ENCODE data around the gene KAT14.
"Not testable (repeated sequence)": the region's sequence is repeated elsewhere in the genome, so short reads cannot be mapped to it uniquely, and the experiment has no call there.

The KAT14 gene

GRCh38 chr20:18156045-18156444 lies 18.4 kb downstream of the KAT14 start:
- no peak for DNase-seq

DNA sequence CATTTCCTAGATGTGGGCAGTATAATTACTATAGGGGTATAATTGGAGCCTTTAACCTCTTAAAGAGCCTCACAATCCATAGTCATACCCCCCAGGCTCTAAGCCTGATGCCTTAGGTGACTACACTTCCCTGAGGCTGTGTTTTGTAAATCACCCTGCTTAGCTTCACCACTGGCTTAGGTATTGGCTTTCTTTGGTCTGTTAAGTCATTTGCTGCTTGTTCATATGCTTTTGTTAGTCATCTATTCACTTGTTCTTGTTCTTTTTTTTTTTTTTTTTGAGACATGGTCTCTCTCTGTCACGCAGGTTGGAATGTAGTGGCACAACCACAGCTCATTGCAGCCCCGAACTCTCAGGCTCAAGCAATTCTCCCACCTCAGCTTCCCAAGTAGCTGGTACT lies 26.7 kb downstream of the KAT14 start:
- DNase-seq, result no peak

DNA sequence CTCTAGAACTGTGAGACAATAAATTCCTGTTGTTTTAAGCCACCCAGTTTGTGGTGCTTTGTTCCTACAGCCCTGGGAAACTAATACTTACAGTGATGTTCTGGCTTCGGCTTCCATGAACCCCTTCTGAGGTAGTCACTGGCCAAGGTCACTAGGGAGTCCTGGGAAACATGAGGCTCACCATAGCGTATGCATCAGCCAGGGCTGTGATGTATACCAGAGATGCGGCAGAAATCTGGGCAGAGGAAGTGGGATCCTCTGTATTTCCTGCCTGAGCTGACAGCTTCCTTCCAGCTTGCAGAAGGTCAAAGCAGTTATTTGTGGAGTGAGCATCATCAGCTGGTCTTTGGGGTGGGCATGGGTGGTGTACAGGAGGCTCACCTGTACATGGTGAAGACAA lies 27.9 kb downstream of the KAT14 start:
- no peak for DNase-seq

- no peak for DNase-seq
These were observed 28.7 kb downstream of the KAT14 start for GRCh38 chr20:18166241-18166881.

DNA sequence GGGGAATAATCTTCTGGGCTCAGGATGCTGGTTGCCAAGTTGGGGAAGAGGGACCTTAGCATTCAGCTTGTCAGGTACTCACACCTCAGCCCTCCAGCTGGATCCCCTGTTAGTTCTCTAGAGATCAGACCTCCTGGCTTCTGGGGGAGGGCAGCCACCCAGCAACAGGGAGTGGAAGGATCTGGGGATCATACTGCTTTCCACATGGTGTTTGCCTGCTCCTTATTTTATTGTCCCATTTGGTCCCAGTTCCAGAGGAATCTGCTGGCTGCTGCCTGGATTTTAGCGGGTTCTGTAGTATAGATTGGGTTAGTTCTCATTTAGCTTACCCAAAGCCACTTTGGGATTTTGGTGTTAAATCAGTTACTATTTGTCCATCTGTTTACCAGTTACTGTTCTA lies 29.3 kb downstream of the KAT14 start:
- DNase-seq, result no peak

DNA sequence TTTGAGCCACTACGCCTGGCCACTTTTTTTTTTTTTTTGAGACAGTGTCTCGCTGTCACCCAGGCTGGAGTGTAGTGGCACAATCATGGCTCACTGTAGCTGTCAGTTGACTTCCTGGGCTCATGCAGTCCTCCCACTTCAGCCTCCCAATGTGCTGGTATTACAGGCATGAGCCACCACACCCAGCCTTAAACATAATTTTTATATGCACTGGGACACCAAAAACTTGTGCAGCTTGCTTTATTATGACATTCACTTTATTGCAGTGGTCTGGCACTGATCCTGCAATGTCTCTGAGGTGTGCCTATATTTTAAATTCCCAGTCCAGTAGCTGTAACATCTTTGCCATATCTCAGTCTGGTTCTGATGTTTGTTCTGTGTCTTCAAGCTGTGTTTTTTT lies 34.7 kb downstream of the KAT14 start:
- no peak for DNase-seq

DNA sequence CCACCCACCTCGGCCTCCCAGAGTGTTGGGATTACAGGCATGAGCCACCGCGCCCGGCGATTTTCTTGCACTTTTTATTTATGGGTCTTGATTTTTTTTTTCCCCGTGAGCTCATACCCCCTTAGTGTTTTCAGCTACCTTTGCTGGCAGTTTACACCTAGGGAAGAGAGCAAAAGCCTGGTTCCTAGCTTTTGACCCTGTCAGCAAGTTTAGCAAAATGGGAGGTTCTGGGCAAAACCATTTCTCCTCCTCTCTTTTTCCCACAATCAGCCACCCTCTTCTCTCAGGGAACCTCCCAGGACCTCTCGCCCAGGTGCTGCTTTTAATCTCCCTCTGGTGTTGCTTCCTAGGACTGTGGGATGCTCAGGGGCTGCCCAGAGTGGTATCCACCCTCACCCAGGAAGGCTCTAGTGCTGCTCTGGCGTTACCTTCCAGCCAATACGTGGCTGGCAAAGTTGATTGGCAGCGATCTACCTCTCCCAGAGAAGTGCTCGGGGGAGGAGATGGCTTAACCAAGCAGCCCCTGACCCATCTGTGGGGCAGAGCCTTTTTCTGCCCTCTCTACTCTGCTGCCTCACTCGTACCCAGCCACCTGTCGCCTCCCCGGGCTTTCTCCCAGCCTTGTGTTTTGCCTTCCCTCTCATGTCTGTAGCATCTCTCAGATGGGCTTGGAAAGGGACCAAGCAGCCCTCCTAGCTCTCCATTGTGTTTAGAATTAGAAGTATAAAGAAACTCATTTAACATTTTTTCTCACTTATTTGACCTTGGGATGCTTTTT lies 37.4 kb downstream of the KAT14 start:
- DNase-seq, result no peak

GRCh38 chr20:18176318-18176785 lies 38.7 kb downstream of the KAT14 start:
- DNase-seq, result no peak

DNA sequence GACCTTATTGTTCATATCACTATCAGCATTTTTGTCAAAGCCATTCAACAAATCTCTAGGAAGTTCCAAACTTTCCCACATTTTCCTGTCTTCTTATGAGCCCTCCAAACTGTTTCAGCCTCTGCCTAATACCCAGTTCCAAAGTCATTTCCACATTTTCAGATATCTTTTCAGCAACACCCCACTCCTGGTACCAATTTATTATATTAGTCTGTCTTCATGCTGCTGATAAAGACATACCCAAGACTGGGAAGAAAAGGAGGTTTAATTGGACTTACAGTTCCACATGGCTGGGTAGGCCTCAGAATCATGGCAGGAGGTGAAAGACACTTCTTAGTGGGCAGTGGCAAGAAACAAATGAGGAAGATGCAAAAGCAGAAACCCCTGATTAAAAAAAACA lies 42.7 kb downstream of the KAT14 start:
- DNase-seq, result not testable (repeated sequence)

- DNase-seq, result no peak
These were observed 43.2 kb downstream of the KAT14 start for GRCh38 chr20:18180815-18181214.

GRCh38 chr20:18187020-18187419 lies 49.4 kb downstream of the KAT14 start:
- DNase-seq, result no peak

GRCh38 chr20:18188434-18188833 lies 50.8 kb downstream of the KAT14 start:
- DNase-seq, result no peak

DNA sequence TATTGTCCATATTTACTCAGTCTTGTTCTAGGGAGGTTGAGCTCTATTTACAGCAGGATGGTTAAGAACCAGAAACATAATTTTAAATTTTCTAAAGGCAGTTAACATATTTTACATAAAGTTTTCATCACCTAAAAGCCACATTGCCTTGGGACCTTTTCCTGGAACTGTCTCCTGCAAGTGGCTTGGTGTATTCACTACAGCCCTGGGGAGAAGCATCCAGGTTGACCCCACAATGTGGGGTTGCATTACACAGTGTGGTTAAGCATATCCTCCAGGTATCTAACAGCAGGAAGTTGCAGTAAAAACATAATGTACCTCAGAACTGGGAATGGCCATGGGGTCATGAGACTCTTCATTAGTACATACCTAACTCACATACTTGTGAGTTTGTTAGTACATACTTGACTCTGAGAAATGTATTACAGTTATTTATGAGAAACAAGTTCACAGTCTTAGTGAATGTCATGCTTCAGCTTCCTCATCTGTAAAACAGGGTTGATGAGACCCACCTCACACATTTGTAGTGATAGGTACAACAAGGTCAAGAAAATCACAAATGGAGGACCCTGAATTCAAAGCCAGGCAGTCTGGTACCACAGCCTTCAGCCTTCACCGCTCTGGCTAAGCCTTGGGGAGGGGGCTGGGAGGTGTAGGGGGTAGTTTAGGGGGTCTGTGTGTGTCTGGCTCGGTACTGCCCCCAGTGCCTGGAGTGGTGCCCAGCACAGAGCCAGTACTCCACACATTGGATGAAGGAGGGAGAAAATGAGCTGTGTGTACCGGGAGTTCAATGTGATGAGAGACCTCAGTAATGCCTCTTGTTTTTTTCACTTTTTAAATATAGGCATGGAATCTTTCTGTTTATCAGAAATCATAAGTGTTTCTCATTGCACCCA lies 52.9 kb downstream of the KAT14 start:
- no peak for DNase-seq

GRCh38 chr20:18191306-18191705 lies 53.6 kb downstream of the KAT14 start:
- no peak for DNase-seq

DNA sequence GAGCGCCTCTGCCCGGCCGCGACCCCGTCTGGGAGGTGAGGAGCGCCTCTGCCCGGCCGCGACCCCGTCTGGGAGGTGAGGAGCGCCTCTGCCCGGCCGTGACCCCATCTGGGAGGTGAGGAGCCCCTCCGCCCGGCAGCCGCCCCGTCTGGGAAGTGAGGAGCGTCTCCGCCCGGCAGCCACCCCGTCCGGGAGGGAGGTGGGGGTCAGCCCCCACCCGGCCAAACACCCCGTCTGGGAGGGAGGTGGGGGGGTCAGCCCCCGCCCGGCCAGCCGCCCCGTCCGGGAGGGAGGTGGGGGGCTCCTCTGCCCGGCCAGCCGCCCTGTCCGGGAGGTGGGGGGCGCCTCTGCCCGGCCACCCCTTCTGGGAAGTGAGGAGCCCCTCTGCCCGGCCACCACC lies 56.8 kb downstream of the KAT14 start:
- DNase-seq, result not testable (repeated sequence)

- DNase-seq, result no peak
These were observed 58.3 kb downstream of the KAT14 start for GRCh38 chr20:18195931-18196330.

- no peak for DNase-seq
These were observed 59.9 kb downstream of the KAT14 start for GRCh38 chr20:18197382-18198070.

DNA sequence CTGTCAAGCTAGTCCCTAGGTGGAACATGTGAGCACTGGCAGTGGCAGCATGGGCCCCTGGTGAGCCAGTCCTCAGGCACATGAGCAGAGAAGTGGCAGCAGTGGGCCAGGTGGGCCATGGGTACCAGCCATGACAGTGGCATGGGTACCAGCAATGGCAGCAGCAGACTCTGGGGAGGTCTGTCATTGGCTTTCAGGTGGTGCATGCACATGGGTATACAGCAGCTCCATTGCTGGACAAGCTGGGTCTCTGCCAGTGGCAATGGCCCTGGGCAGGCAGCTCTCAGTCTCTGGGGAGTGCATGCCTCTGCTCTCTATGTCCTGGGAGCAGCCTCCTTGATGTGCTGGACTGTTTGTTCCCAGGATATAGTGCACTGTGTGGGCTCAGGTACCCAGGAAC lies 65.3 kb downstream of the KAT14 start:
- DNase-seq, result no peak

GRCh38 chr20:18203700-18204099 lies 66.0 kb downstream of the KAT14 start:
- not testable (repeated sequence) for DNase-seq

DNA sequence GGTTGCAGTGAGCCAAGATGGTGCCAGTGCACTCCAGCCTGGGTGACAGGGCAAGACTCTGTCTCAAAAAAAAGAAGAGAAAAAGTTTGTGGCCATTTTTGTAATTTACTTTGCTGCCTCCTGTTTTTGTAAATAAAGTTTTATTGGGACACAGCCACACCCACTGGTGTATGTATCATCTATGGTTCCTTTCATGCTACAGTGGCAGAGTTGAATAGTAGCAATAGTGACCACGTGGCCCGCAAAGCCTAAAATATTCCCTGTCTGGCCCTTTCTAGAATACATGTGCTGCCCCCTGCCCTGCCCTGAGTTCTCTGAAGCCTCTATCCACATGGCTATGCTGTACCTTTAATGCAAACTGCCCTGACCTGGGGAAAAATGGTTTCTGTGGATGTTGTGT lies 75.3 kb downstream of the KAT14 start:
- DNase-seq, result no peak

DNA sequence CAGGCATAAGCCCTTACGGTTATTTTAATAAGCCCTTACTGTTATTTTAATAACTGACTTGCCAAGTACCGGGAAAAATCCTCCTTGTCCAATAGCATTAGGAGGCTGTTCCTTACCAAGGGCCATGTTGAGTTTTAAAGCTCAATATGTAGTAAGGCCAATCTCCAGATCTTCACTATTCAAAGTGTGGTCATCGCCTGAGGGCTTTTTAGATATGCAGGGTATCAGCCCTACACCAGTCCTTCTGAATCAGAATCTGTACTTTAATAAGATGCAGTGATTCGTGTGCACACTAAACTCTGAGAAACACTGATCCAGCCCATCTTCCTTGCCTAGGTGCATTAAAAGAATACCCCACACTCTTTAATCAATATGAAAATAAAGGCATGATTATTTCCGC lies 77.9 kb downstream of the KAT14 start:
- no peak for DNase-seq

DNA sequence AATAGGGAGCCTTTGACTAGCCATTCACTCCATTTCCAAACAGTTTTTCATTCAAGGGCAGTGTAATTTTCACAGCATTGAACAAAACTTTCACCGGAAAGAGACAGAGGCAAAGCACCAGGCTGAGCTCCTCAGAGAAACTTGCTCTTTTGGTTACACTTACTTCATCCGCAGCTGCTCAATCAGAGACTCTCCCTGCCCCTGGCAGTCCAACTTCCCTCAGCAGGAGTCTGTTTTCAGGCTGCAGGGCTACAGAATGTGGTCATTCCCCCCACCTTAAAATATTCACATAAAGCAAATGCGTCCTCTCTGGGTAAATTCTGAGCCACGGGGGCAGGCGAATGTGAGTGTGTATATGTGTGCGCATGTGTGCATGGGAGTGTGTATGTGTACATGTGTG lies 80.6 kb downstream of the KAT14 start:
- DNase-seq, result no peak

- DNase-seq, result no peak
These were observed 85.7 kb downstream of the KAT14 start for GRCh38 chr20:18223409-18223808.

Measured in Kasumi-1 (cell line).